ENCODE measurements around the gene CHRNA3.
"Not testable (repeated sequence)": the region's sequence is repeated elsewhere in the genome, so short reads cannot be mapped to it uniquely, and the experiment has no call there.

Gene CHRNA3

DNA sequence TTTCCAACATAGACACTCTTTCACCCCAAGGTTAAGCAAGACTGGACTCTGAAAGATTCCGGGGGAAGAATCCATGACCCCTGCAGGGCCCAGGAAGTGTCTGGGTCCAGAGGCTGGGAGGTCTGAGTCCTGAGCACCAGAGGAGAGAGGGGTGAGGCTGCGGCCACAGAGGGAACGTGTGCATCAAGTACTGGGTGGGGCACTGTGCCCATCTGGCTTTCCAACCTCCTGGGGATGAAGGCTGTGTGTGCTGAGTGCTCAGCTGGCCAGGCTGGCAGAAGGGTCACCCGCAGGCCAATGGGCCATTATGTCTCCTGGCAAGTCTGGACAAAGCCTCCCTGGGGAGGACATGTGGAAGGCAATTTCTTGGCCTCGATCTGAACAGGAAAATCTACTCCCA, 3.3 kb downstream of the CHRNA3 start:
- DNase-seq (ENCODE audit: low read depth in 3 of 3), result no peak

DNA sequence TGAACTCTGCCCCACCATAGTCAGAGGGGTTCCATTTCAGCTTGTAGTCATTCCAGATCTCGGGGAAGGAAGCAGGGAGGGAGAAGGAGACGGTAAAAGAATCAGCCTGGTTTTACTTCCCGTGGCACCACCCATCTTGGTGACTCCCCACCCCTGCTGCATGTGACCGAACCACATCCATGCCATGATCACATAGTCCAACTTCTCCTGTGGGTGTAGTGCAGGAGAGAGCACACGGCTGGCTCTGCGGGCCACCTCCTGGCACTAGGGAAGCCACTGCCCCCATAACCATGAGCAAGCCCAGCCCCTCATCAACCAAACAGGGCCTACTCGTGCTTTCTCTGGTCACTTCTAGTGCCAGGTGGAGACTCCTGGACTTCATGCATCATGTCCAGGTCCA, 3.7 kb downstream of the CHRNA3 start:
- DNase-seq (ENCODE audit: low read depth in 3 of 3), result no peak

DNA sequence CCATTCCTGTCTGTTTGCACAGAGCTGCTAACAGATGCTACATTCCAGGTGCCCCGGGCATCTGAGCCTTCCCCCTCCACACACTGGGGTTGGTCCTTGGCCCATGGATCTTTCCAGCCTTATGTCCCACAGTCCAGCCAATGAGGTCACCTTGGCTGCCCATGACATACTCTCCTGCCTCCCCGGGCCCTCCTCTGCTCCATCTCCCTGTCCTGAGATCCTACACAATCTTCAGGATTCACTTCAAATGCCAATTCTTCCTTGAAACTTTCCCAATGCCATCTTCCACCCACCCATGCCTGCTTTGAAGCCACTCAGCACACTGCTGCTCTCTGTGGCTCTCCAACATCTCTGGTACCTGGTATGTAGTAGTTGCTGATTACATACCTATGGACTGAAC, 4.3 kb downstream of the CHRNA3 start:
- DNase-seq (ENCODE audit: low read depth in 3 of 3), result no peak

DNA sequence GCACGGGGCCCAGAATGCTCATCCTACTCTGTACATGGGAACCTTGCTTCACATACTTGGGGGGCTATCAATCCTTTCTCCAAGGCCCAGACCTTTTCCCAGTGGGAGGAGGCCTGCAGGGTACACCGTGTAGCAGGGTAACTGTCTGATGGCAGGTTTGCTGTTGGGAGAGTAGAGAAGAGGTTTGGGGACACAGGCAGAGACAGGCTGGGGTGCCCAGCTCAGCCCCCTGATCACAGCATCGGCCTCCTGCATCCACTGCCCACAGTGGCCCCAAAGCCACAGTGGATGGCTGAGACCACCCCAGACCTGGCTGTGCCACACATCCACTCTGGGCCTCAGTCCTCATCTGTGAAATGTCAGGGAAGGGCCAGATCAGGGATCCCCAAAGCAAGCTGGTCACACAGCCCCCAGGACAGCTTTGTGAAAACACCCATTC, 5.6 kb downstream of the CHRNA3 start:
- no peak for DNase-seq (ENCODE audit: low read depth in 3 of 3)

DNA sequence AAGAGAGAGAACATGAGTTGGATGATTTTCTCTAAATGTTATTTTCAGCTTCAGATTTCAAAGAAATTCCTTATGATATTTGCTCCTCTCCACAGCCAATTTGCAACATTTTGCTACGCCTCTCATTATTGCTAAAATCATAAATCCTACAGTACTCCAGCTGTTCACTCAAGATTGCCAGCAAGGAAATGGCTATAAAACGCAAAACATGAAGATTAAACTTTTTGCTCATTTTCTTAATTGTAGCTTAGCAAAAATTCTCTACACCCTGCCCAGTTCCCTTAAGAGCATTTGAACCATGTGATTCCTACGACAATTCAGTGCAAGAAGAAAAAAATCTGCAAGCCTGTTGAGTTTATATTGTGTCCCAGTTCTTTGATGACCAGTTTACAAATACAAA, 6.8 kb downstream of the CHRNA3 start:
- DNase-seq (ENCODE audit: low read depth in 3 of 3), result no peak

DNA sequence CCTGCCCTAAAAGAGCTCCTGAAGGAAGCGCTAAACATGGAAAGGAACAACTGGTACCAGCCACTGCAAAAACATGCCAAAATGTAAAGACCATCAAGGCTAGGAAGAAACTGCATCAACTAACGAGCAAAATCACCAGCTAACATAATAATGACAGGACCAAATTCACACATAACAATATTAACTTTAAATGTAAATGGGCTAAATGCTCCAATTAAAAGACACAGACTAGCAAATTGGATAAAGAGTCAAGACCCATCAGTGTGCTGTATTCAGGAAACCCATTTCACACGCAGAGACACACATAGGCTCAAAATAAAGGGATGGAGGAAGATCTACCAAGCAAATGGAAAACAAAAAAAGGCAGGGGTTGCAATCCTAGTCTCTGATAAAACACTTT, 11.2 kb downstream of the CHRNA3 start:
- DNase-seq (ENCODE audit: low read depth in 3 of 3), result not testable (repeated sequence)

DNA sequence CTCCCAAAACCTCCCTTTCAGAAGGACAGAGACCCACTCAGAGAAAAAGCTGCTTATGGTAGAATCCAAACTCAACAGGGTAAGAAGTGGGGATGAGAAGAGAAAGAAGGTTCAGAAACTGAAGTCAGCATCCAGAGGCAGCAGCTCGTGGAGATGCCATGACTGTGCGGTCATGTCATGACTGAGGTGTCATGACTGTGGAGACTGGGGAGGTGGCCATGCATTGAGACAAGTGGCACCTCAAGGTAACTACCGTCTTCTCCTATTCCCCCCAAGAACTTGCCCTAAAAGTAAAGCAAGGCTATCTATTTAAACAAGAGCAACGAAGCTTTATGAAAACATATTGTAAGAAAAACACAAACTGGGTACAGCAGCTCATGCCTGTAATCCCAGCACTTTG, 15.1 kb downstream of the CHRNA3 start:
- DNase-seq (ENCODE audit: low read depth in 3 of 3), result no peak

DNA sequence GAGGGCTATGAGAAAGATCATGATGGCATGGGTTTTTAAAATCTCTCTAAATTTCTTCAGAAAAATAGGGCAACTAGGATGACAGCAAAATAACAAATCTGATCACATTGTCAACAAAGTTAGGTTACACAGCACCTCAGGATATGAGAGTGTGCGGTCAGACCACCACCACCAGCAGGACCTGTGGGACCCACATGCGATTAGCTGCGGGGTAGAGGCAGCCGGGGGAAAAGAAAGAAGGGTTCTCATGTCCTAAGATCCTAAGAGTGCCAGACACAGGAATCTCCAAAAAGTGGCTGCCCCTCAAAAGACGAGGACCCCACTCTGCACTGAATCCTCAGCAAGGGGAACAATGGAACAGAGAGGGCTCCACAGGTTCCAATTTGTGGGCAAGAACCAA, 15.6 kb downstream of the CHRNA3 start:
- no peak for DNase-seq (ENCODE audit: low read depth in 3 of 3)

DNA sequence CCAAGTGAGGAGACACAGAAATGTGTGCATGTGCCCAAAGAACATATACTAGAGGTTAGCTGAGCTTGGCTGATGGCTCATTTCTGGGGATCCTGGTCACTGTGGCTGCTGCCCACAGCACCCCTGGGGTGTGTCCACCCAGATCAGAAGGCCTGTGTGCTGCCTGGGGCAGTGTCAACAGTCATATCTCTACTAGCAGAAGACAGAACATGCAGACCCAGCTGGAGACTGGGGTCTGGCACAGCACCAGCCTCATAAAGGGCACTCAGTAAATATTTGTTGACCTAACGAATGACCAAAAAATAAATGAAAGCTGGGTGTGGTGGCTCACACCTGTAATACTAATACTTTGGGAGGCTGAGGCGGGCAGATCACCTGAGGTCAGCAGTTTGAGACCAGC, 16.4 kb downstream of the CHRNA3 start:
- DNase-seq (ENCODE audit: low read depth in 3 of 3), result no peak

DNA sequence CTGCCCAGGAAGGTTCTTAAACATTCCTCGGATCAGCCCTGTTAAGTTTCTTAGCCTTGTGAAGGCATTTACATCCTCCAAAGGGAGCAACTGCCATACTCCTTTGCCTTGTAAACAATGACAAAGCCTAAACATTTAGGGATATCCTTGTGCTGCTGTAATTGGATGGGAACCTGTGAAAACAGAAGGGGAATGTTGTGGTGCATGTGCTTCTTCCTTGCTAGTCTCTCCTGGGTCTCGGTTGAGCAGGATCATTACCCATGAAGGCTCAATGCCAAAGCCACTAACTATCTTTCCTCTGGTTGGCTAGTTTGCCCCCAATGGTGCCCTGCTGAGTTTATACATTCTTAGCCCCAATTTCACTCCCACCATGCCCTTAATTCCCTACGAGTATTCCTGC, 17.3 kb downstream of the CHRNA3 start:
- DNase-seq (ENCODE audit: low read depth in 3 of 3), result no peak

DNA sequence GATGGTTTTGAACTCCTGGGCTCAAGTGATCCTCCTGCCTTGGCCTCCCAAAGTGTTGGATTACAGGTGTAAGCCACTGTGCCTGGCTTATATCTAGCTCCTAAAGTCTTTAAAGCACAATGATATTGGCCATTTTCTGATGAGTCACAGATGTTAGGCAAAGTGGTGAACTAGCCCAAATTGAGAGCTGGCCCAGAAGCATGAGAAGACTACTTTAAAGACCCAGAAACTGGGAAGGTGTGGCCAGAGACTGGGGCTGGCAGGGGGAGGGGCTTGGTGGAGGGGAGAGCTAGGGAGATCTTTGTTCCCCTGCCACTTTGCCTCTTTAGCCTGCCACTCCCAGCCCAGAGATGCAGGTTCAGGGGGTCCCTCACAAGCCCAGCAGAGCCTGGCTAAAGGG, 21.6 kb downstream of the CHRNA3 start:
- DNase-seq (ENCODE audit: low read depth in 3 of 3), result no peak

DNA sequence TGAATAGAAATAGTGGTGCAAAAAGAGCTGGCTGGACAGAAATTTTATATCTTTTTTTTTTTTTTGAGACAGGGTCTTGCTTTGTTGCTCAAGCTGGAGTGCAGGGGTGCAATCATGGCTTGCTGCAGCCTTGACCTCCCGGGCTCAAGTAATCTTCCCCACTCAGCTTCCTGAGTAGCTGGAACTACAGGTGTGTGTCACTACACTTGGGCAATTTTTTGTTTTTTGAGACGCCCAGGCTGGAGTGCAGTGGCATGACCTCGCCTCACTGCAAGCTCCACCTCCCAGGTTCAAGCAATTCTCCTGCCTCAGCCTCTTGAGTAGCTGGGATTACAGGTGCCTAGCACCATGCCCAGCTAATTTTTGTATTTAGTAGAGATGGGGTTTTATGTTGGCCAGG, 22.4 kb downstream of the CHRNA3 start:
- DNase-seq (ENCODE audit: low read depth in 3 of 3), result no peak

DNA sequence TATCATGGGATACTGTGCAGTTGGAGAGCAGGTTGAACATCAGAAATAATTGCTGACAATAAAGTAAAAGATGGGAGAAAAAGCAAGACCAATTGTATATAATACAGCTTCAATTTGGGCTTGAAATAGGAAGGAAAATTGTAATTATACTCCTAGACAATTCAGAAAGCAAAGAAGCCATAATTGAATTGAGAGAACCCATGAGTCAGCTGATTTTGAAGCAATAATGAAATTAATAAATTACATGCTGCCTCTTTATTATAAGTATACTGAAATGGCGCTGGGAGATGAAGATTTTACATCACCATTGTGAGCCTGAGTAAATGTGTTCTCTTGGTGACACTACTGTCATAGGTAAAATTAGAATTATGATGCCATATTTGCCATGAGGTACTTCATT, 23.2 kb downstream of the CHRNA3 start:
- DNase-seq (ENCODE audit: low read depth in 3 of 3), result no peak

DNA sequence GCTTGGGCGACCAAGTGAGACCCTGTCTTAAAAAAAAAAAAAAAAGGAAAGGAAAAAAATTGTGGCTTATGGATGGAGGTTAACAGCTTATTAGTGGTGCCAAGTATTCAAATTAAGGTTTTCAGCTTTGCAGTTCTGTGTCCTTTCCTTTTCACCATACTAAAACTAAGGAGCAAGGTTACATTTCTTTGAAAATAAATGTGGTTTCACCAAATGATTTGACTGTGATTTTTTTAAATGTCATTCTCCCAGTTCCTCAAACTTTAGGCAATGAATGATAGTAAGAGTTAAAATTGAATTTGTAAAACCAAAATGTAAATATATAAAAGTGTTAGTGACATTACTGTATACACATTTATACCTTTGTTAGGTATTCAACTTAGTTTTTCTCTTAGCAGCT, 45.9 kb downstream of the CHRNA3 start:
- no peak for DNase-seq (ENCODE audit: low read depth in 3 of 3)

DNA sequence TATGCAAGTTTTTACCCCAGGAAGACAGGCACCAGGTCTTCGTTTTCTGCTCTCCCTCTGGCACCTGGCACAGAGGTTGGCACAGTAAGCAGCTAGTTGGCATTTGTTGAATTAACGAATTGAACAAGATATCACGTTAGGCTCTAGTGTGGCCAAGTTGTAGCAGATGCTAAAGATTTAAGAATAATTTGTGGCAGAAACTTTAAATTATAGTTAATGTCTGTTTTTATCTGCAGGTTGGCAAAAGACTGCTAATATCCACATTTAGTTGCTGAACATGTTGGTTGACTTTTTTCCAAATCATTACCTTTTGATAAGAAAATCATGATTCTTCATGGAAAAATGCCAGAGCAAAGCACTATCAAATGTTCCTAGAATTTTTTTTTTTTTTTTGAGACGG, 47.4 kb downstream of the CHRNA3 start:
- DNase-seq (ENCODE audit: low read depth in 3 of 3), result no peak

DNA sequence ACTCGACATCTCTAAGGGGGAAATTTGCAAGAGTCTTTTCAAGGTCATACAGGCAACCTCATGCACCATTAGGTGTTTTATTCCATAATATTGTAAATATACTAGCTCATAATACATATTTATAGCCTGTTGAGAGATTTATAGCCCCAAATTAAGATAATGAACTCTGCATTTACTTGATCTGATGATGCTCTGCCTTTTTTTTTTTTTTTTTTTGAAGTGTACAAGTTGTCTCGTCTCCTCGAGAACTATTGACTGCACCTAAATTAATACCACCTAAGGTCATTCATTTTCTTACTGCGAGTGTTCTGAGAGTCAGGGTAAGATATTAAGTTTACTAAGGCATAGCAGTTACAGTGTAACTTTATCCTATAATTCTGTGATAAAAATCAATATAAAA, 49.4 kb downstream of the CHRNA3 start:
- DNase-seq (ENCODE audit: low read depth in 3 of 3), result no peak

DNA sequence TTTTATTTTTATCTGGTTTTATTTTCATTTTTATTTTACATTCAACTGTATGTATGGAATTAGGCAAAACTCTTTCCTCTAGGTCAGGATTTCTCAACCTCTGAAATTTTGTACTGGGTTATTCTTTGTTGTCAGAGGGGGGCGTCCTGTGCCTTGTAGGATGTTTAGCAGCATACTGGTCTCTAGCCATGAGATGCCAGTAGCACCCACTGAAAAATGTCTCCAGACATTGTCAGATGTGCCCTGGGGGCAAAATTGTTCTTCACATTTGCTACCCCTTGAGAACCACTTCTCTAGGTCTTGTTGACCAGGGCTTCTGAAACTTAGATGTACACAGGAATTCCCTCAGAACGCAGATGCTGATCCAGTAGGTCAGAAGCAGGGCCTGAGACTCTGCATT, 50.1 kb downstream of the CHRNA3 start:
- DNase-seq (ENCODE audit: low read depth in 3 of 3), result no peak

DNA sequence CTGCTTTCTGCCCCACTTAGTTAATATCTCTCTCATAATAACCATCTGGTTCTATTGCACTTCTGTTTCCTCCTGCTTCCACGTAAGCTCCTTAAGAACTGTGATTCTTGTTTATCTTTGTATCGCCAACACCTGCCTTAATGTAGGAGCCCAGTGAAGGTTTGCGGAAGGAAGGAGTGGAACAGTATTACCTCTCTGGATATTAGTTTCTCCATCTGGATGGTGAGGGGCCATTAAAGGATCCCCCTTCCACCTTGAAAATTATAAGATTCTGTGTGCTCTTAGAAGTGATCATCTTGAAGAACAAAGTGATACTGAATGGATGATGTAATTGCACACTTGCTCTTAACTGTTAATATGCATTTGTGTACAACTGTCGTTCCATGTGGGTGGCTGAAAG, 53.3 kb downstream of the CHRNA3 start:
- DNase-seq (ENCODE audit: low read depth in 3 of 3), result no peak

DNA sequence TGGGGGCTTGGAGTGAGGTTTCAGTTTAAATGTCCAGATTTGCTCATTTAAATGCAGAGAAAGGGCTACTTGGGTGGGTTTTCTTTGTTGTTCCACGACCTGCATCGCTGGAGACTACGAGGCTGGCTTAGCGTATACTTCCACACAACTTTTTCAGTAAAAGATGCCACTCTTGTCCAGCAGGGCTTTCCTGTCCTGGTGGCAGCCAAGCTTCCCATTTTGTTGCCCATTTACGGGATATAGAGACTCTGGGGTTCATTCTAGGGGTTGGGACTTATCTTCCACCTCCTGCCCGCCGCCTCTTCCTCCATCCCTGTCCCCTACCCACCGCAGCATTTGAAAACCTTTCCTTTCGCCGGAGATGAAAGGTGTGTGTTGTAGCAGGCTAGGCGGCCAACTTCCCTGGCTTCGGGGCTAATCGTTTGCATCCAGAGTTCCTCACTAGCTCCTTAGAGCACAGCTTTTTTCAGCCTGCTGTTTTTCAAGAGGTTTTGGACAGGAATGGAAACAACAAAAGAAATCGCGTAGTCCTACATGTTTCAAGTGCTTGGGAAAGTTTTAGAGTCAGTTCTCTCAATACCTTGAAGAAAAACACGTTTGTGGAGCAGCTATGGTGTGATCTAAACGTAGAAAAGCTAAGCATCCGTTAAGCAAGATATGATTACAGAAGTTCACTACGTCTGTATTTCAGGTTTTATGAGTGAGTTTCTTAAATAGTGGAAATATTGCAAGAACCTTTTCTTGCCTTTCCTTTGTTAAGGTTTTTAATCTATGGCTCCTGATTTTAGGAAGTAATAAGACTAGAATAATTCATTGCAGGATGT, 54.6 kb downstream of the CHRNA3 start:
- DNase-seq (ENCODE audit: low read depth in 3 of 3), result no peak

DNA sequence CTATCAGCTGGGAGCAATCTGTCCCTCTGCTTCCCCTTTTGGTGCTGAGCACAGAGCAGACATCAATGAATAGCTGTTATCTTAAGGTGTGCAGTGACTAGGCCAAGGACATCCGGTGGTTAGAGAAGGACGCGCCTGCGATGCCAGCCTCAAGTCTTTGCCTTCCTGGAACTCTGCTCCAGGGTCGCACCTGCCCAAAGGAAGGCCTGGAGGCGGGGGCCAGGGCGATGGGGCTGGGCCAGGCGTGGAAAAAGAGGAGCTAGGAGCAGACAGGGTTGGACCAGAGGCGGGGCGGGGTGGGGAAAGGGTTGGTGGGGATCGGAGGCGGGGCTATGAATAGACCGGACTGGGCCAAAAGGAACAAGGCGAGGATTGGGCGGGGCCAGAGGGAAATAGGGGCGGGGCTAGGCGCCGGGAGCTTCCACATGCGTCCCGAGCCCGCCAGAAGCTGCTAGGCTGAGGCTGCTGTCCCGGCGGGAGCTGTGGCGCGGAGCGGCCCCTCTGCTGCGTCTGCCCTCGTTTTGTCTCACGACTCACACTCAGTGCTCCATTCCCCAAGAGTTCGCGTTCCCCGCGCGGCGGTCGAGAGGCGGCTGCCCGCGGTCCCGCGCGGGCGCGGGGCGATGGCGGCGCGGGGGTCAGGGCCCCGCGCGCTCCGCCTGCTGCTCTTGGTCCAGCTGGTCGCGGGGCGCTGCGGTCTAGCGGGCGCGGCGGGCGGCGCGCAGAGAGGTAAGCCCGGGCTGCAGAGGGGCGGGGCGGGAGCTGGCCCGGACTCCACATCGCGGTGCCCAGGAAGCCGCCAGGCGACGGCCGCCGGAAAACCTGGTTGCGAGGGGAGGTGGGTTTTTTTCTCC, 55.5 kb downstream of the CHRNA3 start, which contains the start of gene CHRNA5:
CHRNA5 (plus strand) TSS at position 424 of the 854 bp plus-strand sequence; CDS start at position 624, 200 bp downstream.
- DNase-seq (ENCODE audit: low read depth in 3 of 3), result peak; percentile 56 to 80 (median 61)

DNA sequence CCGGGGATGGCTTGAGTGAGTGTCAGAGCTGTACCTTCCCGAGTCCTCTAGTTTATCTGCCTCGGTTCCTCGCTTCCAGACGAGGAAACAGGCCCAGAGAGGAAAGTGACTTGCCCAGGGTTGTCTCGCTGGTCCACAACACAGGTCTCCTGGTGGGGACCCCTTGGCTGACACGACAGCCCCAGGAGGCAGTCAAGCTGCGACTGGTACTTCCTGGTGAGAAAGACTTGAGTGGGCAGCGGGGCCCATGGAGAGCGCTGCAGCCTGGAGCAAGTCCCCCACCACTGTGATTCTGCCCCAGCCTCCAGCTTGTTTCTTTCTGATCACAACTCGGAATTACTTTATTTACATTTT, 56.1 kb downstream of the CHRNA3 start:
- no peak for DNase-seq (ENCODE audit: low read depth in 3 of 3)

DNA sequence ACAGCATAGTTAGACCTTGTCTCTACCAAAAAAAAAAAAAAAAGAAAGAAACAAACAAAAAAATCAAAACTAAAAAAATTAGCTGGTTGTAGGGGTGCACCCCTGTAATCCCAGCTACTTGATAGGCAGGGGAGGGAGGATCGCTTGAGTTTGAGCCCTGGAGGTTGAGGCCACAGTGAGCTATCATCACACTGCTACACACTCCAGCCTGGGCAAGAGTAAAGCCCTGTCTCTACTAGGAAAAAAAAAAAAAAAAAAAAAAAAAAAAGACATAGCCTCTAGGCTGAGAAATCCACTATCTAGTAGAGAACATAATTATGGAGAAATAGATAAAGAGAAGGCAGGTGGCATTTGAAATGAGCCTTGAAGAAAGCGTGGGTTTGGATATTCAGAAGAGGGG, 57.7 kb downstream of the CHRNA3 start:
- DNase-seq (ENCODE audit: low read depth in 3 of 3), result no peak

DNA sequence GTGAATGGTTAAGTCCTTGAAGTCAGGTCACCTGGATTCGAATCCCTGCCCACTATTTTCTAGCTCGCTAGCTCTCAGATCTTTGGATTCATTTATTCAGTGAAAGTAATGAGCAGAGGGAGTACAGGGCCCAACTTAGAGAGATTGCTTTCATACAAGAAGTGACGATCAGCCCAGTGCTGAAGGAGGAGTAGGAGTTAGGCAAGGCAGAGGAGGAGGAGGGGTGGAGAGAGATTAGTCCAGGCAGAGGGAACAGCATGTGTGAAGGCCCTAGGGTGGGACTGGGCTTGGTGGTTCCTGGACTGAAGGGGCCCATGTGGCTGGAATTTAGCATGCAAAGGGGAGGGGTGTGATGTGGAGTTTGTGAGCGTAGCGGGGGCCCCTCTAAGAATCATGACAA, 59.3 kb downstream of the CHRNA3 start:
- no peak for DNase-seq (ENCODE audit: low read depth in 3 of 3)
